Fibroblast of skin of back (primary cell): Measurements from ENCODE around the gene FLRT2.

Experiments used
- DNase-seq: peaks from one replicate; pipeline ENCODE4 v3.0.0-alpha.2; 2013

Gene FLRT2

DNA sequence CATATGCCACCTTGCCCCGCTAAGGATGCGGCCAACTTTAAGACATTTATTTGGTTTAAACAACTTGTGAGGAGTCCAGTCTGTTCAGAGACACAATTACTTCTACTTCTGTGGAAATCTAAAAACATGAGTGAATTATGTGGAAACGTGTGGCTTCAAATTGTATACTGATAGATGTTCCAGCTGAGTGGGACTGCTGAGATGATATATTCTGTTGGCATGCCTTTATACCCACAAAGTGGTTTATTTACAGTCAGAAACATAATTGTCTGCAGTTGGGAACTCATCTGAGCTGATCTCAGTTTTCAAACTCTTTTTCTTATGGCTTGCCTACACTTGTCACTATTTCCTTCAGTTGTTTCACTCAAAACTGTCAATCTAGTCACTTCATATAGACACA lies 67.8 kb downstream of the FLRT2 start:
- DNase-seq: no peak

GRCh38 chr14:85599939-85600338 lies 70.0 kb downstream of the FLRT2 start:
- peak; percentile 7 for DNase-seq

DNA sequence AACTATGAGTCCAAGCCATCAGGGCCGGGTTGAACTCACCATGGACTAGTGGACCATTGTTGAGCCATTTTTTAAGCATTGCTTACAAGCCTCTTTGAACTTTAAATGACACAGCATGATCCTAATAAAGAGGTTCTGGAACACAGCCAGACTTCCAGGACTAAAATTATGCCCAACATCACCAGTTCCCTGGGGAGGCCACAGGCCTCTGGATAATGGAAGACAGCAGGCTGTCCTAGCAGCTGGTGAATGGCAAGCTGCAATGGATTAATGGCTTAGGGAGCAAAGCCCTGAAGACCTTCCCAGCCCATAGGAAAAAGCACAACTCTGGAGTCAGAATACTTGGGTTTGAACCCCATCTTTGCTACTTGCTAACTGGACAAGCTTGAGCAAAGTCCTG lies 71.3 kb downstream of the FLRT2 start:
- DNase-seq: peak; percentile 33

DNA sequence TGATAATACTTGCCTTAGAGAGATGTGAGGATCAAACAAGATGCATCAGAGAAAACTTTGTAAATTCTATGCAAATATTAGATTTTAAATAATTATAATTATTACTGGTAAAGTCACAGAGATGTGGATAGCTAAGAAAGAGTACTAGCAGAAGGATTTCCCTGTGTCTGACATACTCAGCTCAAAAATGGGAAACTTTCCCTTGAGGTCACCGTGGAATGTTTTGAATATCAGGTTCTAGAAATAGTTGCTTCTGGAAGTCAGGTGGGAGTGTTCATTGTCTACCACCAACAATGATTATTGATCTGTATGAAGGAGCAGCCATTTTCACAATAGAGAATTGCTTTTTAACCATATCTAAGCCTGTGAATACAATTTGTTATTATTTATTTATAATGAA lies 71.7 kb downstream of the FLRT2 start:
- no peak for DNase-seq

GRCh38 chr14:85602345-85602744 lies 72.4 kb downstream of the FLRT2 start:
- DNase-seq: no peak

GRCh38 chr14:85604021-85604420 lies 74.1 kb downstream of the FLRT2 start:
- DNase-seq: no peak

GRCh38 chr14:85604714-85605113 lies 74.8 kb downstream of the FLRT2 start:
- DNase-seq: no peak

DNA sequence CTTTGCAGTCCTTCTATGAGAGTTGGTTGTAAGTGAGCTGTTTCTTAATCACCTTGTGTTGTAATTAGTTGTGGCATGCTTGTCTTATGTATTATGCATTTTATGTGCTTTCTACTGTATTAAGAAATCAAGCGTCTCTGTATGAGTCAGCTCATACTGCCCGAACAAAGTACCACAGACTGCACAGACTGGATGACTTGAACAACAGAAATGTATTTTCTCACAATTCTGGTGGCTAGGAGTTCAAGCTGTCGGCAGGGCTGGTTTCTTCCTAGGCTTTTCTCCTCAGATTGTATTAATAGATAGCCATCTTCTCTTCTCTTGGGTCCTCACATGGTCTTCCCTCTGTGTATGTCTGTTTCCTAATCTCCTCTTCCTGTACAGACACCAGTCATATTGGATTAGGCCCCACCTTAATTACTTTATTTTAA lies 77.7 kb downstream of the FLRT2 start:
- peak; percentile 79 for DNase-seq

- DNase-seq: no peak
These were observed 83.6 kb downstream of the FLRT2 start for GRCh38 chr14:85613496-85613895.

DNA sequence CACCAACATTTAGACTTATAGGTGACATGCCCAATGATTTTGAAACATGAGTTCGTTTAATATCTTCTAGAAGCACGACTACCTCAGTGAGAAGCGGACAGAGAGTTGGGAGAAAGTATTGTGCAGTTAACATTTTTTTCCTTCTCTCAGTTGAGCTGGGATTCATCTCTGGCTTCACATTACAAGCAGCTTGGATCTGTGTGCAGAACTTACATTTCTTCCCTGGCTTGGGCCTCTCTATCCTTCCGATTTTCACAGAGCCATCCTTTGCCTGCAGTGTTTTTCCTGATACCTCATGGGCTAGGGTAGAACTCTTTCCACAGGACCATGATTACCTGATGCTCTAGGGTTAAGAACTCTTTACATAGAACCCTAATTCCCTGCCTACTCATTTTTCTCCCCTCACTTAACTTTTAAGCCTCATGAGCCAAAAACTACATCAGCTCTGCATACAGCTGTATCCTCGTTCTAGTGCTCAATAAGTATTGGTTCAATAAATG lies 86.5 kb downstream of the FLRT2 start:
- DNase-seq: no peak

- no peak for DNase-seq
These were observed 86.9 kb downstream of the FLRT2 start for GRCh38 chr14:85616886-85617285.

DNA sequence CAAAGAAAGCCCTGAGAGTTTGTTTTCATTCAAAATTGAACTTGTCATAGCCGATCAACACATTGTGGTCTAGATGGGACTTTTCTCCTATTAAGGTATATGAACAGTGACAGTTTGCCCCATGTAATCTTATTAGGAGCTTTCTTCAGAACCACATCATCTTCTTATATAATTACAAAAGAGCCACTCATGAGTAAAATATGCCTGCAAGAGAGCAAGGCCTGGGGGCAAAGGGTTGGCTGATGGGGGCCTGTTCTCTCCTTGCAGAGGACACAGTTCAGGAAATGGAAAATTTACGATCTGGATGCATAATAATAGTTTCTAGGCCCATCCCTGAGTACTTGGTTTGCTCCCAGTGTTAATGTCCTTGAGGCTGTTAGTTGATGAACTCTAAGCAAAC lies 87.8 kb downstream of the FLRT2 start:
- peak; percentile 13 for DNase-seq

DNA sequence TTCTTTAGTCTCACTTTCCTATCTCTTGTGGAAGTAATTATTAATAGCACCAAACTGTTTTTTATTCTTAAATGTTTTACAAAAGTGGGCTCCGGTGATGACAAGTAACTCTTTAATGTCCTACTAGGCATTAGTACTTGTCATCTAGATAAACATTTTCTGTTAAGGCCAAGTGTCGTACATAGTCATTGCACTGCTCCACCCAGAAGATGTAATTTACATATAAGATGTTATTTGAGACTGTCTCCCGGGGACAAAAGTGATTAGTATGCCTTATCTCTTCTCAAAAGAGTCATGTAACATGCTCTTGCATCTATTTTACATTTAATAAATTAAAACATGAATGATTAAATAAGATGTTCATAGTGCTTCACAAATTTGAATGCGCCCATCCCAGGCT lies 88.4 kb downstream of the FLRT2 start:
- DNase-seq: no peak

DNA sequence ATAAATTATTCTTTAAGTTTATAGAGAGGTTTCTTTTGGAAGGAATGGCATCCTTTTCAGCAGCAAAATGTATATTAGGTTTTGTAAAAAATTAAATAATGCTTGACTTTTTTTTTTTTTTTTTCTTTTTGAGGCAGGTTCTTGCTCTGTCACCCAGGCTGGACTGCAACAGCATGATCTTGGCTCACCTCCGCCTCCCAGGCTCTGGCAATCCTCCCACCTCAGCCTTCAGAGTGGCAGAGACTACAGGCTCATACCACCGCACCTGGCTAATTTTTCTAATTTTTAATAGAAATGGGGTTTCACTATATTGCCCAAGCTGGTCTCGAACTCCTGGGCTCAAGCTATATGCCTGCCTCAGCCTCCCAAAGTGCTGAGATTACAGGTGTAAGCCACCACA lies 89.0 kb downstream of the FLRT2 start:
- no peak for DNase-seq

- DNase-seq: no peak
These were observed 89.9 kb downstream of the FLRT2 start for GRCh38 chr14:85619851-85620250.

DNA sequence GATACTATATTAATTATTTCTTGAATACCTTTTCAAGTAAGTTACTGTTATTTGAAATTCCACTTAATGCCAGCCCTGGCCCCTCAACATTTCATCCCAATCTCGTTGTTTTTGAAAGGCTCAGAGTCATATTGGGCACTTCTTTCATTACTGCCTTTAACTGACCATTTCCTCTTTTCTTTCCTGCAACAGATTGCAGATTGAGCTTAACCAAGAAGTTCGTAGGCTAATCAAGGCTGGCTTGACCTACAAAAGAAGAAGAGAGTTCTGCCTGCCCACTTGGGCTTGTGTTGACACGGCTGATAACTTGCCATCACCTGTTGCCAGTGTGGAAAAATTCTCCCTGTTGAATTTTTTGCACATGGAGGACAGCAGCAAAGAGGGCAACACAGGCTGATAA lies 91.0 kb downstream of the FLRT2 start:
- no peak for DNase-seq

- no peak for DNase-seq
These were observed 92.2 kb downstream of the FLRT2 start for GRCh38 chr14:85622106-85622505.

DNA sequence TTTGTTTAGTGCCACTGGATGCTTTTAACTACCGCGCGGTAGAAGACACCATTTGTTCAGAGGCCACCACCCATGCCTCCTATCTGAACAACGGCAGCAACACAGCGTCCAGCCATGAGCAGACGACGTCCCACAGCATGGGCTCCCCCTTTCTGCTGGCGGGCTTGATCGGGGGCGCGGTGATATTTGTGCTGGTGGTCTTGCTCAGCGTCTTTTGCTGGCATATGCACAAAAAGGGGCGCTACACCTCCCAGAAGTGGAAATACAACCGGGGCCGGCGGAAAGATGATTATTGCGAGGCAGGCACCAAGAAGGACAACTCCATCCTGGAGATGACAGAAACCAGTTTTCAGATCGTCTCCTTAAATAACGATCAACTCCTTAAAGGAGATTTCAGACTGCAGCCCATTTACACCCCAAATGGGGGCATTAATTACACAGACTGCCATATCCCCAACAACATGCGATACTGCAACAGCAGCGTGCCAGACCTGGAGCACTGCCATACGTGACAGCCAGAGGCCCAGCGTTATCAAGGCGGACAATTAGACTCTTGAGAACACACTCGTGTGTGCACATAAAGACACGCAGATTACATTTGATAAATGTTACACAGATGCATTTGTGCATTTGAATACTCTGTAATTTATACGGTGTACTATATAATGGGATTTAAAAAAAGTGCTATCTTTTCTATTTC lies 93.2 kb downstream of the FLRT2 start:
- DNase-seq: no peak

- DNase-seq: no peak
These were observed 96.1 kb downstream of the FLRT2 start for GRCh38 chr14:85625925-85626585.

GRCh38 chr14:85634205-85634604 lies 104.3 kb downstream of the FLRT2 start:
- peak; percentile 43 for DNase-seq

GRCh38 chr14:85644211-85644610 lies 114.3 kb downstream of the FLRT2 start:
- DNase-seq: no peak

GRCh38 chr14:85653029-85653428 lies 123.1 kb downstream of the FLRT2 start:
- no peak for DNase-seq

DNA sequence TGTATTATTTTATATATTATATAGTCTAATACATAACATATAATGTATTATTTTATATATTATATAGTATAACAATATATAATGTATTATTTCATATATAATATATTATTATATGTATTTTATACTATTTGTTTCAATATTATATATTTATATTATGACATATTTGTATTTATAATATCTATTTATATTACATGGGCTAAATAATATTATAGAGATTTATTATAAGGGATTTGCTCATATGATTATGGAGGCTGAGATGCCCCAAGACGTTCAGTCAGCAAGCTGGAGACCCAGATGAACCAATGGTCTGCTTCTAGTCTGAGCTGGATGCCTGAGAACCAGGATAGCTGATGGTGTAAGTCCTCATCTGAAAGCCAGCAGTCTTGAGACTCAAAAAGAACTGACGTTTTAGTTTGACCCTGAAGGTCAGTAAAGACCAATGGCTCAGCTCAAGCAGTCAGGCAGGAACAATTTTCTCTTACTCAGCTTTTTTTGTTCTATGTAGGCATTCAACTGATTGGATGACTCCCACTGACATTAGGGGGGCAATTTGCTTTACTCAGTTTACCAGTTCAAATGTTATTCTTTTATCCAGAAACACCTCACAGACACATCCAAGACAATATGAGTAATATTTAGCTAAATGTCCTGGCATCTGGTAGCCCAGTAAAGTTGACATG lies 130.4 kb downstream of the FLRT2 start:
- DNase-seq: no peak

DNA sequence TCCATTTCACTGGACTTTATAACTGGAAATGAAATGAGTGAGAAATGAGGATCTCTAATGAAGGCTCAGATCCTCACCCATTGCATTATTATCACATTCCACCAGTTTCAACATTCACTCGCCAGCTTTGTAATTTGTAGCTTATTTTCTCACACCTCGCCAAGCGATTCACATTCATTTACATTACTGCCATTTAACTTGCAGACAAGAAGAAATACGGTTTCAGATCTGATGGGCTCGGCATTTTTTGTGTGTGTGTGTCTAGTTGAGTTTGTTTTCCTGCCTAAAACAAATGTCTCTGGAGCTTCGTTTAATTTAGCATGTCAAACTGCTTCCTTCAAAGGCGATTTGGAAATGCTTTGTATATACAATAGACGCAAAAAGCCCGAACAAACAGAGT lies 132.2 kb downstream of the FLRT2 start:
- DNase-seq: no peak
